Ascending aorta (tissue), 2 donors: ENCODE results near the gene APC2. TPM values are rescaled to one million over a fixed set of nuclear protein-coding genes. Genes with fewer than 3 reads are reported as not detected.

Experiments used
- DNase-seq, 2 donors: peaks; one replicate each; pipeline ENCODE4 v3.0.0-alpha.2; 2019; ENCODE audit warnings: low spot score in 2 of 2
- H3K27ac ChIP-seq, 2 donors: fragments of 200-600 bp; sonication (generic); one replicate each; pipeline ENCODE4 v1.5.1; 2016 to 2017; ENCODE audit warnings: mild to moderate bottlenecking in 1 of 2
- H3K27me3 ChIP-seq: fragments of 200-600 bp; sonication (generic); one replicate; pipeline ENCODE4 v1.5.1; 2017
- H3K36me3 ChIP-seq, 2 donors: fragments of 200-600 bp; sonication (generic); one replicate each; pipeline ENCODE4 v1.5.1; 2016
- H3K4me1 ChIP-seq, 2 donors: fragments of 200-600 bp; sonication (generic); one replicate each; pipeline ENCODE4 v1.5.1; 2016 to 2017; ENCODE audit warnings: mild to moderate bottlenecking in 1 of 2
- H3K4me3 ChIP-seq, 2 donors: fragments of 200-600 bp; sonication (generic); one replicate each; pipeline ENCODE4 v1.5.1; 2016 to 2017; ENCODE audit warnings: mild to moderate bottlenecking in 1 of 2
- H3K9me3 ChIP-seq, 2 donors: fragments of 200-600 bp; sonication (generic); one replicate each; pipeline ENCODE4 v1.5.1; 2016
- intact Hi-C: fragments of 100-400 bp; cut with DNase I; formaldehyde crosslinking; loops from one replicate; pipeline ENCODE4 v1.15.1; 2023
- total RNA-seq: library from RNA; depleted of rRNA; stranded (reverse); fragments of >200 nt; gene quantifications from one replicate; pipeline ENCODE4 v1.1.0, GENCODE V29; 2016
- TF ChIP-seq, protein P1 (sequence below), 3 experiments: fragments of 200-600 bp in 2 of 3; fragments of 450-650 bp in 1 of 3; sonication (generic) in 2 of 3; IDR thresholded peaks; one replicate each; pipeline ENCODE4 v1.5.1; 2016 to 2019; ENCODE audit warnings: antibody characterized with exemption in 3 of 3, mild to moderate bottlenecking in 1 of 3, moderate library complexity in 1 of 3

The APC2 gene
- total RNA-seq, 1 donor from 2014 or later = not detected

GRCh38 chr19:1422943-1423342 lies 27.0 kb upstream of the APC2 start:
- intact Hi-C loops = no loop called here
- H3K27me3 ChIP-seq = no peaks in the 10 kb centered on the region
- peaks cover 79 to 93% of the 10 kb centered on the region in 2 donors for H3K36me3 ChIP-seq
- H3K9me3 ChIP-seq = no peaks in the 10 kb centered on the region
- H3K4me1 ChIP-seq = no peaks in the 10 kb centered on the region
- DNase-seq = no peak
- H3K27ac ChIP-seq = no peak overlapping the region
- TF ChIP-seq, protein P1, sequence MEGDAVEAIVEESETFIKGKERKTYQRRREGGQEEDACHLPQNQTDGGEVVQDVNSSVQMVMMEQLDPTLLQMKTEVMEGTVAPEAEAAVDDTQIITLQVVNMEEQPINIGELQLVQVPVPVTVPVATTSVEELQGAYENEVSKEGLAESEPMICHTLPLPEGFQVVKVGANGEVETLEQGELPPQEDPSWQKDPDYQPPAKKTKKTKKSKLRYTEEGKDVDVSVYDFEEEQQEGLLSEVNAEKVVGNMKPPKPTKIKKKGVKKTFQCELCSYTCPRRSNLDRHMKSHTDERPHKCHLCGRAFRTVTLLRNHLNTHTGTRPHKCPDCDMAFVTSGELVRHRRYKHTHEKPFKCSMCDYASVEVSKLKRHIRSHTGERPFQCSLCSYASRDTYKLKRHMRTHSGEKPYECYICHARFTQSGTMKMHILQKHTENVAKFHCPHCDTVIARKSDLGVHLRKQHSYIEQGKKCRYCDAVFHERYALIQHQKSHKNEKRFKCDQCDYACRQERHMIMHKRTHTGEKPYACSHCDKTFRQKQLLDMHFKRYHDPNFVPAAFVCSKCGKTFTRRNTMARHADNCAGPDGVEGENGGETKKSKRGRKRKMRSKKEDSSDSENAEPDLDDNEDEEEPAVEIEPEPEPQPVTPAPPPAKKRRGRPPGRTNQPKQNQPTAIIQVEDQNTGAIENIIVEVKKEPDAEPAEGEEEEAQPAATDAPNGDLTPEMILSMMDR (IDR thresholded peaks at IDR 0.05) = no peak
- H3K4me3 ChIP-seq = no peak overlapping the region

GRCh38 chr19:1423436-1424191 lies 26.3 kb upstream of the APC2 start:
- no peak overlapping the region for H3K27ac ChIP-seq
- no peaks in the 10 kb centered on the region for H3K27me3 ChIP-seq
- H3K9me3 ChIP-seq = no peaks in the 10 kb centered on the region
- H3K36me3 ChIP-seq = peaks cover 74 to 94% of the 10 kb centered on the region in 2 donors
- no peaks in the 10 kb centered on the region for H3K4me1 ChIP-seq
- intact Hi-C loops = no loop called here
- TF ChIP-seq, protein P1 (IDR thresholded peaks at IDR 0.05) = no peak
- no peak for DNase-seq
- no peak overlapping the region for H3K4me3 ChIP-seq

GRCh38 chr19:1424192-1424955 lies 25.5 kb upstream of the APC2 start:
- Histone ChIP-seq H3K9me3 (no peaks in the 10 kb centered on the region), H3K36me3 (peaks cover 74 to 94% of the 10 kb centered on the region in 2 donors), H3K4me3 (no peak overlapping the region), H3K27ac (no peak overlapping the region), H3K27me3 (no peaks in the 10 kb centered on the region), H3K4me1 (no peaks in the 10 kb centered on the region)
- no peak for DNase-seq
- TF ChIP-seq, protein P1 (IDR thresholded peaks at IDR 0.05) = no peak
- intact Hi-C loops = no loop called here

DNA sequence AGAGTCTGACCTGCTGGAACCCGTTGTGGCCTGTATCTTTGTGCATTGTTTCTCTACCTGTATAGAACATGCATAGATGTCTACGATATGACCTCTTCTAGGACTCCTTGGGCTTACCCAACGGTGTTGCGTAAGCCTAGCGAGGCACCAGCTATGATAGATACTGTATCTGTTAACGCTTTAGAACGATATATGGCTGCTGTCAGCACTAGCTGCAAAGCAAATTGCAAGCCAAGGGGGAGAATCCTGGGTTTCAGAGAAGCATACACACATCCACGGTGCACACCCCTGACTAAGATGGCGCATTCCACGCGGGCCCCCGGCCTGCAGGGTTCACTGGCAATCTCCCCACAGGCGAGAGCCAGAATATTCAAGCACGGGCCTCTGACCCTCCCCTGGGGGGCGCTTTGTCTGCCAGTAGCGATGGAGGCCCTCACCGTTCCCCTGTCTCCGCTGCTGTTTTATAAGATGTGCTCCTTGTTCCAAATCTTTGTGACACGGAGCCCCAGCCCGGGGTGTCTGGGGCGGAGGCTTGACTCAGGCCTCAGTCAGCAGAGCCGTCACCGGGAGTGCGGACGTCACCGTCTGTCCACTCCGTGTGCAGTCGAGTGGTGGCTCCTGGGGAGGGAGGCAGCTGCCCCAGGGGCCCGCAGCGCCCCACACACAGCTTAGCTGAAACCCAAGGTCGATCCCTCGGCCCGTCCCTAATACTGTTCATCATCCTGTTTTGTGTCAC lies 24.7 kb upstream of the APC2 start:
- H3K4me3 ChIP-seq = no peak overlapping the region
- no peak overlapping the region for H3K27ac ChIP-seq
- DNase-seq = no peak
- no peaks in the 10 kb centered on the region for H3K9me3 ChIP-seq
- H3K27me3 ChIP-seq = no peaks in the 10 kb centered on the region
- TF ChIP-seq, protein P1 (IDR thresholded peaks at IDR 0.05) = no peak
- intact Hi-C loops = no loop called here
- peaks cover 79 to 98% of the 10 kb centered on the region in 2 donors for H3K36me3 ChIP-seq
- H3K4me1 ChIP-seq = no peaks in the 10 kb centered on the region

DNA sequence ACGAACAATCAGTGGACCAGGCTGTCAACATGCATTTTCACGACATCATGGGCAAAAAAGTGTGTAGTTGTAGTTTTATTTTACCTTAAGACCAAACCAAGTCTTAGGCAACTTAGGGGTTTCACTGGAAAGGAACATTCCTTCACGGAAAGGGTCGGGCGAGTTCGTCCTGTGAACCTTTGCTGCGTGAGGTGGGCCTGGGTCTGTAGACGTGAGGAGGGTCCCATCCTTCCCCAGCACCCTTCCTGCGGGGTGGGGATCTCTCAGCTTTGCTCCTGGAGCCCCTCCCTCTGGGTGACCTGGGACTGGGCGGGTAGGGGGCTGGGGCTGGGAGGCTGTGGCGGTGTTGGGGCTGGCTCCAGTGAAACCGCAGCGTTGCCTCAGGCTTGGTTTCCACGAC lies 24.0 kb upstream of the APC2 start:
- peaks cover 79 to 98% of the 10 kb centered on the region in 2 donors for H3K36me3 ChIP-seq
- intact Hi-C loops = no loop called here
- TF ChIP-seq, protein P1 (IDR thresholded peaks at IDR 0.05) = no peak

More for the DNA sequence above, 24.0 kb upstream of the APC2 start:
- Histone ChIP-seq H3K27ac (no peak overlapping the region), H3K27me3 (no peaks in the 10 kb centered on the region), H3K4me3 (no peak overlapping the region), H3K4me1 (no peaks in the 10 kb centered on the region), H3K9me3 (no peaks in the 10 kb centered on the region)
- DNase-seq = no peak
